Muscle layer of colon (tissue), 2 donors: ENCODE data around the gene CTBP2.

Source experiments
- H3K27ac ChIP-seq: one replicate; pipeline ENCODE4 v1.7.0; 2013; ENCODE audit warnings: low read depth, mild to moderate bottlenecking, low read length, moderate library complexity
- H3K27me3 ChIP-seq, 2 donors: one replicate each; pipeline ENCODE4 v1.7.0; 2013; ENCODE audit warnings: low read length in 2 of 2, mild to moderate bottlenecking in 2 of 2; ENCODE audit not compliant: insufficient read depth in 2 of 2, control insufficient read depth in 1 of 2
- H3K36me3 ChIP-seq: one replicate; pipeline ENCODE4 v1.7.0; 2013; ENCODE audit warnings: mild to moderate bottlenecking, low read length; ENCODE audit not compliant: insufficient read depth
- H3K4me1 ChIP-seq: one replicate; pipeline ENCODE4 v1.7.0; 2013; ENCODE audit warnings: mild to moderate bottlenecking, low read length; ENCODE audit not compliant: insufficient read depth
- H3K4me3 ChIP-seq, 2 donors: one replicate each; pipeline ENCODE4 v1.7.0; 2013; ENCODE audit warnings: low read length in 2 of 2, low read depth in 1 of 2, mild to moderate bottlenecking in 1 of 2, moderate library complexity in 1 of 2
- H3K9ac ChIP-seq: one replicate; pipeline ENCODE4 v1.7.0; 2013; ENCODE audit warnings: low read length
- H3K9me3 ChIP-seq: one replicate; pipeline ENCODE4 v1.7.0; 2013; ENCODE audit warnings: mild to moderate bottlenecking, low read length
- donor health status: abdominal sarcoma.
- donor health status: Adenocarcinoma of cecum.

Gene CTBP2

DNA sequence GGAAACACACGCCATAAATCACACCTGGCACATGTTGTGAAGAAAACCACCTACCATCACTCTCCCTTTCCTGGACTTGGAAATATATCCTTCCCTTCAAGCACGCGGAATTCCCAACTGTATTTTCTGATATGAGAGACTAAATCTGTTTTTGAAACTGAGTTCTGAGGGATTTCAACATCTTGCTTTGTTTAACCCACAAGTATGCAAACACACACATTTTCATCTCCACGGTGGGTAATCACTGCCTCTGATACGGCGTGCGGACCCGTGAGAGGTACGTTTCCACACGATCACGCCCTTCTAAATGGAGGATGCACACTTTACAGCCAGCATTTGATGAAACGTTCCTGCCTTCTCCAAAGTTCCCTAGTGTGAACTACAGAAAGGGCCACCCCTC is 135.0 kb downstream of the CTBP2 start:
- peaks cover 27% of the 10 kb centered on the region for H3K4me1 ChIP-seq
- no peak overlapping the region for H3K9ac ChIP-seq
- H3K9me3 ChIP-seq = no peaks in the 10 kb centered on the region
- H3K4me3 ChIP-seq = no peak overlapping the region
- no peak overlapping the region for H3K27ac ChIP-seq
- H3K36me3 ChIP-seq = no peaks in the 10 kb centered on the region
- no peaks in the 10 kb centered on the region for H3K27me3 ChIP-seq

- H3K27me3 ChIP-seq = no peaks in the 10 kb centered on the region
- H3K27ac ChIP-seq = no peak overlapping the region
- no peak overlapping the region for H3K9ac ChIP-seq
- H3K4me3 ChIP-seq = no peak overlapping the region
- no peaks in the 10 kb centered on the region for H3K36me3 ChIP-seq
- no peaks in the 10 kb centered on the region for H3K9me3 ChIP-seq
- H3K4me1 ChIP-seq = peaks cover 21% of the 10 kb centered on the region
These were observed 135.7 kb downstream of the CTBP2 start for GRCh38 chr10:125024497-125025234.

DNA sequence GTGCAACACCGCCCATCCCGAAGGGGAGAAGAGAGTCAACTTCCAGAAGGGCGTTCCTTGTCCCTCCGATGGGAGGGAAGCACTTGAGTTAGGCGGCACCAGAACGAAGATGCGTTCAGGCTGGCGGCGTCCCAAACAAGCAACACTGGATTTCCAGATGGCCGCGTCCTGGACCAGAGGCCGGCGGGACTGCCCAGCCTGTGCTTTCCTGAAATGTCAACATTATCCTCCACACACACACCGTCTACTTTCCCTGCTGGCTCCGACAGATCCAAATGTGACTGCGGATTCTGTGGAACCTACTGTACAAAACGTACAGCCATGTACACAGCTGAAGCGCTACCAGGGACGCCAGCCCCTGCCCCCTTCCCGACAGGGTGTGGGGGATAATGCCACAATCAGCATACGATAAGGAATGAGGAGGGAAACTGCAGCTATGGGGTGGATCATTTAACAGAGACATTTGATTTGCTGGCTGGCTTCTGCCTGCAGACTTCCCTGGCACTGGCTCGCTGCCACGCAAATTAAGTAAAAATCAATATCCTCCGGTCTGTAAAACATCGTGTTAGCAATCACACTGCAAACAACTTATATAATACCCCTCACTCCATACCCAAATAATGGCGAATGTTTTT is 136.4 kb downstream of the CTBP2 start:
- no peaks in the 10 kb centered on the region for H3K27me3 ChIP-seq
- no peak overlapping the region for H3K27ac ChIP-seq
- no peaks in the 10 kb centered on the region for H3K36me3 ChIP-seq
- no peak overlapping the region for H3K9ac ChIP-seq
- H3K9me3 ChIP-seq = no peaks in the 10 kb centered on the region
- H3K4me1 ChIP-seq = peaks cover 18% of the 10 kb centered on the region
- no peak overlapping the region for H3K4me3 ChIP-seq

DNA sequence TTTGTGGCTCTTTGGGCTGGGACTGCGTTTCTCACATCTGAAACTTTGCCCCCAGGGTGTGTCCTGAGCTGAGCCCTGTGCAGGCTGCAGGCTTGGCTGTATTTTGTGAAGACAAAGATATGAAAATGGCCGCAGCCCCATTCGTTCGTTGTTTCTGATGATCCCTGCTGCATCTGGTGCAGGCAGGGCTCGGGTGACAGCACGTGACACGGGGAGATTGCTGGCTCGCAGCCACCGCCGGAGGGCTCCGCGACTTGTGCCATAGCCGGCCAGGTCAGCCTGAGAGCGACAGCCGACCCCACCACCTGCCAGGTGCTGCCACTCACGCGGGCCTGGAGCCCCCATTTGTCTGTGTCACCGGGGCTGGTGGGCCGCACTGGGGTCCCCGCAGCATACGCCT is 137.1 kb downstream of the CTBP2 start:
- Histone ChIP-seq H3K9me3 (no peaks in the 10 kb centered on the region), H3K4me3 (no peak overlapping the region), H3K27ac (no peak overlapping the region), H3K9ac (no peak overlapping the region), H3K36me3 (no peaks in the 10 kb centered on the region), H3K4me1 (peaks cover 18% of the 10 kb centered on the region), H3K27me3 (no peaks in the 10 kb centered on the region)

DNA sequence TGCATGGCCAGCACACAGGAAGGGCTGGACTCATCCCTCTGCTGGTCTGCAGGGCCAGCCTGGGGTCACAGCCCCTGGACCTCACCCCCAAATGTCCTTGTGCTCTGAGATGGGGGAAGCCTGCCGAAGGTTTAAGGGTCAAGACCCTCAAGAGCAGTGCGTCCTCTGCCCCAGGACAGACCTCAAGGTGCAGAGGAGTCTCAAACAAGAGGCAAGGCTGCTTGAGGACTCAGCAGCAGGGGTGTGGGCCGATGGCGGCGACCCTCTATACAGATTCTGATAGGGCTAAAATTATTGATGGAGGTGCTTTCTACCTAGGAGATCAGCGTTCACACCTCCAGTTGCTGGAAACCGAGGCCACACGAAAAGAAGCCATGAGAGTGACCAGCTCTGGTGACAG is 137.7 kb downstream of the CTBP2 start:
- Histone ChIP-seq H3K9me3 (no peaks in the 10 kb centered on the region), H3K27ac (no peak overlapping the region), H3K9ac (no peak overlapping the region), H3K4me1 (peaks cover 21% of the 10 kb centered on the region), H3K27me3 (no peaks in the 10 kb centered on the region), H3K36me3 (no peaks in the 10 kb centered on the region), H3K4me3 (no peak overlapping the region)

DNA sequence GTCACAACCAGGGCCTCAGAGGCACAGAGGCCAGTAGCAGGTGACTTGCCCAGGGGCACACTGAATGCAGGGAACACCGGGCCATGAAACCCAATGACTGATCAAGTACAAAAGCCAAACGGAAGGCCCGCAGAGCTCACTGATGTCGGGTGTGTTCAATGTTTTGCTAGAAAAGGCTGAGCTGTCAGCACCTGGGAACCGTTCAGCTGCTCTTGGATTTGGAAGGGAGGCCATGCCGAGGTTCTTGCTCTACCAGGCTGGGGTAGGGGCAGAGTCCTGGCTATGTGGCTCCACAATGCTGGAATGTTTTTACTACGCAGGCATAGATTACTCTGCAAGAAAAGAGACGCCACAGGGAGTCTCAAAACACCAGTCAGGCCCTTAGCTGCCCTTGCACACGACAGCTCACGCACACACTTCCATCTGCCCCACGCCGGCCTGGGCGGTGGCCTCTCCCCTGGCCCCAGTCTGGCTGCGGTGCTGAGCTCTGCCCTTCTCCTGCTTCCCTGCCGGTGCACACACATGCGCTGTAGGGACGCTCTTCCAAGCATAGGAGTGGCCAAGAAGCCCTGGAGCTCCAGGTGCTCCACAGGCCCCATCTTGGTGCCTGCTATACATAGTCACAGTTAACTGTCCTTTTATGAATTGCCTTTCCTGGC is 138.5 kb downstream of the CTBP2 start:
- Histone ChIP-seq H3K27ac (no peak overlapping the region), H3K9ac (no peak overlapping the region), H3K4me1 (peaks cover 30% of the 10 kb centered on the region), H3K4me3 (no peak overlapping the region), H3K36me3 (no peaks in the 10 kb centered on the region), H3K9me3 (no peaks in the 10 kb centered on the region), H3K27me3 (no peaks in the 10 kb centered on the region)

DNA sequence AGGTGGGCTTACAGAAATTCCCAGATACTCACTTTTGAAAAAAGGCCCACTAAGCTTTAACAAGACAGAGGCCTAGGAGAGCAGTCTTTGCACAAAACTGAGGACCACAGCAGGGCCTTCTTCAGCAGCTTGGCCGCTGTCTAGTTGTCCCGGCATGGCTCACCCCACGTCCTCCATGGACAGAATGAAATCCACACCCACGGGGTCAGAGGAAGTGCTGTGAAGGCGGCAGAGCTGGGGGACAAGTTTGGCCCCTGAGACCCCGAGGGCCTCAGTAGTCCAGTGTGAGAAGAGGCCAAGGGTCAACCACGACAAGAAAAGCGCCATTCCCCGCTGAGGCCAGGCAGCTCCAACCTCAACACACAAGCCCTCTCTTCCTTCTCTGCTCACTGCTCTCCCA is 139.5 kb downstream of the CTBP2 start:
- no peak overlapping the region for H3K27ac ChIP-seq
- H3K9me3 ChIP-seq = no peaks in the 10 kb centered on the region
- no peaks in the 10 kb centered on the region for H3K36me3 ChIP-seq
- H3K9ac ChIP-seq = no peak overlapping the region
- no peak overlapping the region for H3K4me3 ChIP-seq
- peaks cover 39% of the 10 kb centered on the region for H3K4me1 ChIP-seq
- H3K27me3 ChIP-seq = no peaks in the 10 kb centered on the region

GRCh38 chr10:125020386-125020785 is 140.0 kb downstream of the CTBP2 start:
- Histone ChIP-seq H3K27ac (no peak overlapping the region), H3K27me3 (no peaks in the 10 kb centered on the region), H3K4me1 (peaks cover 43% of the 10 kb centered on the region), H3K9ac (no peak overlapping the region), H3K9me3 (no peaks in the 10 kb centered on the region), H3K4me3 (no peak overlapping the region), H3K36me3 (no peaks in the 10 kb centered on the region)

DNA sequence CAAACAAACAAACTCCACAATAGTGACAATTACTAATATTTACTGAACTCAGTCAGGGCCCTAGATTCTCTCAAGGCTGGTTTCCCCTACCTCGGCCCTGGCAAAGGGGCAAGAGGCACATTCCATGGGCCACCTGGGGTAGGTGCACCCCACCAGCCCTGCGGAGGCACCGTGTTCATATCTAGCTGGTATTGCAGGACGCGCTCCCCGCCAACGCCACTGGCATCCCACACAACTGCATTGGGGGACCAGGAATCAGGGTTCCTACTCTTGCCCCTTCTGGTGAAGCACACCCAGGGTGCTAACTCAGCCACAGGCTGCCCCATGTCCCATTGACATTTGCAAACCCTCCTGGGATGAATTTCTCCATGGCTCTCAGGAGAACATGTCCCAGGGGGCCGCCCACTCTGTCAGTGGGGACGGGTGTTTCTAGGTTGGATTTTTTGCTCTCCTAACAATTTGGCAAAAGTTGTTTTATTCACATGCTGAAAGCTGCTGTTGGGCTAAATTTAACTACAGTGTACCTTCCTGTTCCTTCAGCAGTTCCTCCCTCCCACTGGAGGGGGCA is 141.7 kb downstream of the CTBP2 start:
- Histone ChIP-seq H3K27me3 (no peaks in the 10 kb centered on the region), H3K9ac (no peak overlapping the region), H3K4me3 (no peak overlapping the region), H3K4me1 (peaks cover 29% of the 10 kb centered on the region), H3K9me3 (no peaks in the 10 kb centered on the region), H3K36me3 (no peaks in the 10 kb centered on the region), H3K27ac (no peak overlapping the region)

- no peak overlapping the region for H3K9ac ChIP-seq
- H3K27me3 ChIP-seq = no peaks in the 10 kb centered on the region
- H3K4me3 ChIP-seq = no peak overlapping the region
- H3K9me3 ChIP-seq = no peaks in the 10 kb centered on the region
- peaks cover 24% of the 10 kb centered on the region for H3K4me1 ChIP-seq
- H3K36me3 ChIP-seq = no peaks in the 10 kb centered on the region
- no peak overlapping the region for H3K27ac ChIP-seq
These were observed 142.6 kb downstream of the CTBP2 start for GRCh38 chr10:125017547-125018298.

DNA sequence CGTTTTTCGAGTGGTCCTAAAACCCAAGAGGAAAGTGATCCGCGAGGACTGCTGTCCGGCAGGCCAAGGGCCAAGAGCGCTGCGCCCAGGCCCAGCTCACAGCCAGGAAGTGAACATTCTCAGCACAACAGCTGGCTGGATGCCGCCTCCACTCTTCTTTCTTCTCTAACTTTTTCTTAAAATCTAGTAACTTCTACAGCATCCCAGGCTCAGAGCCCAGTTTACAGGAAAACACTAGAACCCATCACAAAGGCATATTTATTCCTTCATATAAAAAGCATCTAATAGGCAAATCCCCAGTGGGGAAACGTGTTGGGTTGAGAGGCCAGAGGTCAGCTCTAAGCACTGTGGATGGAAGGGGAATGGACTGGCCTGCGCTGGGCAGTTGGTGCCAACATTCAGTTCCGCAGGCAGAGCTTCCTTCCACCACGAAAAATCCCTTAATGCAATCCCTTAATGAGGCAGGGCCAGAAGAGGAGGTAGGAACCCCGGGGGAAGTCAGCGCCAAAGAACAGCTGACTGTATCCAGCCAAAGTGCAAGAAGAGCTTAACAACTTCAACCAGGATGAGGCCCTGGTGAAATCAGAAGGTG is 143.7 kb downstream of the CTBP2 start:
- Histone ChIP-seq H3K27ac (peak overlapping the region; percentile 19), H3K27me3 (no peaks in the 10 kb centered on the region), H3K9ac (no peak overlapping the region), H3K4me3 (no peak overlapping the region), H3K9me3 (no peaks in the 10 kb centered on the region), H3K36me3 (peaks cover 3% of the 10 kb centered on the region), H3K4me1 (peaks cover 24% of the 10 kb centered on the region)
